Fibroblast of skin of right biceps (primary cell): ENCODE measurements around the gene SH3RF3.
A peak's percentile ranks its signal among the peaks of the same experiment; 100 is the strongest.
"Not testable (repeated sequence)": the region's sequence is repeated elsewhere in the genome, so short reads cannot be mapped to it uniquely, and the experiment has no call there.

Source experiments
- DNase-seq: peaks from one replicate; pipeline ENCODE4 v3.0.0-alpha.2; 2013

Gene SH3RF3

DNA sequence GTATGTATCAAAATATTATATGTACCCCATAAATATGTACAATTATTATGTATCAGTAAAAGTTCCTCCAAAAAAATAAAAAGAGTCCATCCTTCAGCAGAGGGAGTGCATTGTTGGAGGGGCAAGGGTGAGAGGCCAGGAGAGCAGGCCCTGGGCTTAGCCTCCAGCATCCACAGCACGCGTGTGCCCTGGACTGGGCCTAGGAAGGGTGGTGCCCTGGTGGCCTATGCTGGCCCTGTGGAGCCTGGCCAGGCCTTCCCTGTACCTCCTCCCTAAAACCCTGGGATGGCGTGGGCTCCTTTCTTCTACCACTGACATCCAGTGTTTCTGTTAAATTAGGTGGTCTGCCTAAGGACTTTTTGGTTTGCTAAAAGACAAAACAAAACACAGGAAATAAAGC lies 93.4 kb downstream of the SH3RF3 start:
- DNase-seq: no peak

DNA sequence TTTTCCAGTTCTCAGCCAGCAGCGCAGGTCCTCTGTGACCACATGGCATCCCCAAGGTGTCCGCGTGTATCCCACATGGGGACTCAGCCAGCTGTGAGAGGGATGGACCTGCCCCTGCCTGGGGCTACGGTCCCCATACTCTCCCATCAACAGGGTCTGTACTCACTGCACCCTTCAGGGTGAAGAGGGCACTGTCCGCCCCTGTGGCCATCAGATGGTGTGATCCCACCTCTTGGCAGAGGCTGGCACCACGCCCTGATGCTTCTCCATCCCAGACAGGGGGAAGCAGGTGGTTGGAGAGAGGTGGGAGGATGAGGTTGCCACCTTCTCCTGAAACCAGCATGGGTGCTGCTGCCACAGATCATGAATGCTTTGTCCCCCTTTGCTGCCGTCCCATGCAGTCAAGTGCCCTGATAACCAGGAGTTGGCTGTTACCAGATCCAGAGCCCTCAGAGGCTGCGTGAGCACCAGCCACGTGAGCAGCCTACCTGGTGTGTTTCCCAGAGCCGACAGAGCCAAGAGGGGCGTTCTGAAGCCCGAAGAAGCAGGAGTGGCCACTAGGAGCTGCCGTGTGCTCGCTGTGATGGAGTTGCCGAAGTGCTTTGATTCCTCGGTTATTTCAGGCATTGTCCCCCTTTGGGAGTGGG lies 93.9 kb downstream of the SH3RF3 start:
- DNase-seq: no peak

DNA sequence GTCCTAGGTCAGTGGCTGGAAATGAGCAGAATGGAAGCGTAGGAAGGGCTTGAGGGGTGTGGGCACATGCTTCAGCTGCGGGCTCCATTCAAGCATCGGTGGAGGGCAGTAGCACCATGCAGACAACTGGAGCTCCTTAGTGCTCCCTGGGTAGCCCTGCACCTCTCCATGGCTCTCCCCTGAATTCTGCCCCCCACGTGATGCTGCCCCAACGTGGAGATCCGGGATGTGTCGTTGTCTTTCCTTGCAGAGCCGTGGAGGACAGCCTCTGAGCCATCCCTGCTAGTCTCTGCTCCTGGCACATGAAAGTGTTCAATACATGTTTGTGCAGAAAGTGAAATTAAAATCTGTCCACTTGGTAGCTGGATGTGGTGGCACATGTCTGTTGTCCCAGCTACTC lies 94.5 kb downstream of the SH3RF3 start:
- DNase-seq: no peak

DNA sequence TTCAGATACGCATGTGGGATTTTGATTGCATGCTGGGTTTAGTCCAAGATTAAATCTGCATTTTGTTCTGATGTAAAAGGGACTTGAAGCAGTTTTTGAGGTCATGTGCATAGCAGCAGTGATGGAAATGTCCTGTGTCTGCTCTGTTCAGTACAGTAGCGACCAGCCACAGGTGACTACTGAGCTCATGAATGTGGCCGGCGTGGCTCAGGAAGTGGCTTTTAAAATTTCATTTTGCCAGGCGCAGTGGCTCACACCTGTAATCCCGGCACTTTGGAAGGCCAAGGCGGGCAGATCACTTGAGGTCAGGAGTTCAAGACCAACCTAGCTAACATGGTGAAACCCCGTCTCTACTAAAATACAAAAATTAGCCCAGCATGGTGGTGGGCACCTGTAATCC lies 95.3 kb downstream of the SH3RF3 start:
- not testable (repeated sequence) for DNase-seq

DNA sequence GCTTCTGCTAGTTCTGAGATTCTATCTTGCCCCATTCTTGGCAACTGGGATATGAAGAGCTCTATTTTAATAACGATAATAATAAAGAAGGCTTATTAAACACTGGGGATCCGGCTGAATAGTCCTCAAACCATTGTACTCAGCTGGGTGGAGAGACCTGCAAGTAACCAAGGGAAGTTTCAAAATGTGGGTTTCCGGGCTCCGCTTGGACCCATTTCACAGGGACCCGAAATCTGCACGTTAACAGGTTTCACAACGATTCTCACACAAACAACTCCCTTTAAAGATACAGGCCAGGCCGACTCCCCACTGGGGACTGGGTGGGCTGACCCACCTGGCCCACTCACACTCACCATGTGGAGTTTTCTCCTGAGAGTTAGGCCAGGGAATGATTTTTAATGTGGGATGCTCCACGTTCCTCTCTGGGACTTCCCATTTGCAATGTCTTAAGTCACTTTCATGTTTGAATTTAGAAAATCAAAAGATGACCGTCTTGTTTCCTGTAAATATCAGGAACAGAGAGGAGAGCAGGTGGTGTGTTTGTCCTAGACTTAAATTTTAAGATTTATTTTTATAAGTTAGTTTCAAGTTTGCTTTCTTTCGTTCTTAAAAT lies 96.3 kb downstream of the SH3RF3 start:
- no peak for DNase-seq

DNA sequence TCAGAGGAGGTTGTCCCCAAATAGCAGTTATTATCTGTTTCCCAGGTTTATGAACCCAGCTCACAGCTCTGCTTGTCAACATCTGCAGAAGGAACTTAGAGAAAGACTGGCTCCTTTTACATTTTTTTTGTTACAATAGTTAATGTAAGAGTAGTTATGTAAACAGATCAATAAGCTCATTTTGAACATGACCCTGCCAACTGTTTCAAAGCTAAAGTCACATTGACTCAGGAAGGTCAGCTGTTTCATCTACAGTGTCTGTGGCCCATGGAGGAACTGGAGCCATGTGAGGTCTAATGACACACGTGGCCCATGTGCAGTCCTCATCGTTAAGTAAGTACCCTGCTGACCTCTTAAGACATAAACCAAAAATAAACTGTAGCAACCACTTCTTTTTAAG lies 97.1 kb downstream of the SH3RF3 start:
- DNase-seq: no peak

DNA sequence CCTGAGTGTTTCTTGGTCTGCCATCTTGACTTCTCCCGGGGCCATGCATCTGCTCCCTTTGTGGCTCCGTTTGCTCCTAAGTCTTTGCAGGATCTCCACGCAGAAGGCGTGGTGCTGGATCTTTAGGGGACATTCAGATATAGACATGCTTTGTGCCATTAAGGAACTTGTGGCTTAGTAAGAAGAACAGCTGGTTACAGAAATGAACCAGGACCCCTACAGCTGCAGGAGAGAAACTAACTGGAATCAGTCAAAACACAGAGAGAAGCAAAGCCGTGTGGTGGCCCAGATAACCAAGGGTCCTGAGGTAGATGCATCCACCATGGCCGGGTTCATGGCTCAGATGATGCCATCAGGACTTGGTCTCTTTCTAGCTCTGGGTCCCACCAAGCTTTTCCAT lies 97.6 kb downstream of the SH3RF3 start:
- DNase-seq: no peak

DNA sequence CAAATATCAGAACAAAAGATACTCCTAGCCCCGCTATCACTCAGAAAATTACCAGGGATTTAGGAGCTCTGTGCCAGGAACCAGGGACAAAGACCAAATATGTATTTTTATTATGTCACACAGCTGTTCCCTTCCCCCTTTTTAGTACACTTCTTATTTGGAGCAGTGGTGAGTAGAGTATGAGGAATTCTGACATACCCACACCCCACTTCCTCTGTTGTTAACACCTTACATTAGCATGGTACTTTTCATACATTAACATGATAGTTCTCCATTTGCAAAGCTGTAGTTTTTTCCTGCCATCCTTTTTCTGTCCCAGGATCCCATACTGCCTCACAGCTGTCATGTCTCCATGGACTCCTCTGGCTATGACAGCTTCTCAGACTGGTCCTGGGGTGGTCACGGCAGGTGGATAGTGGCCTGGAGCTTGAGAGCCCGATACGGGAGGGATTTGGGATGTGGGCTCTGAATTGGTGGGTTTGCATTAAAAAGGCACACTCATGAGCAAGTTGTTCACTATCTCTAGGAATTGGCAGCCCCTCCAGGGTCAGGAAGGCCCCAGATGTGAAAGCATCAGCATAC lies 100.2 kb downstream of the SH3RF3 start:
- DNase-seq: peak; percentile 23

DNA sequence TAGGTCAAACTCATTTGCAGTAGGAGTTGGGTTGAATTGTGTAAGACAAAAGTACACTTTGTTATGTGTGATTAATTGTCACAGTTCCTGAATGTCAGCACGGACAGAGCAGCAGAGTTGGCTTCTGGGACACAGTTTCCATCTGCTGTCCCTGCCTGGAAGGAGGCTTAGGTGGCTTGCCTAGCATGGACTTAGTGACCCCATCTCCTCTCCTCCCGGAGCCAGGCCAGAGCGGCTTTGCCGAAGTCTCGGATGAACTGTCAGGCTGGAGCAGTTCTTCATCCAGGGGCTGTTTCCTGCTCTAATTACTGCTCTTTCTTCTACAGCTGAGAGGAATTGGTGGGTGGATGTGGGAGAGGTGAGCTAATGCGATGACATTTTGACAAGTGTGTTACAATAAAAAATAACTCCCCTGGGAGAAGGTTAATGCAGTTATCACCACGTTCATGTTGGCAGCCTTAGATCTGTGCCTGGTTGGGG lies 102.0 kb downstream of the SH3RF3 start:
- DNase-seq: peak; percentile 26

DNA sequence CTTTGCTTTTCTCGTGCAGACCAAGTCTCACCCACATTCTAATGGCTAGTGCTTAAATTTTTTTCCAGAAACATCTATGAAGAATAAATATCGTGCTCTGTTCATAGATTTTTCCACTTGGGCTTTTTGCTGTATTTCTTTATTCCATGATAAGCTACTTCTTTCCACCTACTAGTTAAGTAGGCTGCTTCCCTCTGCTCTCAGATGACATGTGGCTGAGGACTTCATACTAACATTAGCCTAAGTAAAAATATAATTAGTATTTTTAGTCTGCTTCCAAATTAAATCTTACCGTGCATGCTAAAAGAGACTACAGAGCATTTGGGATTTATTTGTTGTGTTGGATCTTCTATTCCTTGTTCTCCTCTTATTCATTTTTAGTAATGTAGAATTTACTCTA lies 102.4 kb downstream of the SH3RF3 start:
- no peak for DNase-seq

DNA sequence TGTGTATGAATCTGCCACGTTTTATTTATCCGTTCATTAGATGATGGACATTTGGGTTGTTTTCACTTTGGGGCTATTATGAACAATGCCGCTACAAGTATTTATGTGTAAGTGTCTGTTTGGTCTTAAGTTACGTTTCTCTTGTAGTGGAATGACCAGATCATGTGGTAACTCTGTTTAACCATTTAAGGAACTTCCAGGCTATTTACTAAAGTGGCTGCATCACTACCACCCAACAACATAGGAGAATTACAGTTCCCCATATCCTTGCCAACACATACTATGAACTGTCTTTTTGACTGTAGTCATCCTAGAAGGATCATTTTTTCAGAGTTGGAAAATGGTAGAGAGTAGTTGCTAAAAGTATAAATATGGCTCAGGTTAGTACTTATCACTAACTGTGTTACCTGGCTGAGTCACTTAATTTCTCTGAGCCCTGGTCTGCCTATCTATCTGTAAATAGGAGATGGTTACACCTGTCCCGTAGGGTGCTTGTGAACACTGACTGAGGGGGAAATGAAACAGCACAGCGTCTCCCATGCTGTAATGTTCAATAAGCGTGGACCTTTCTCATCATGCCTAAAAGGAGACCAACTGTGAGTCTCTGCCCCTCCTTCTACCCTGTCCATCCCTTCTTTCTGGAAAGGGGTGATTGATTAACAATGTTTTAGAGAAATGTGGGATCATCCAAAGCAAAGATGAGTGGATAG lies 103.1 kb downstream of the SH3RF3 start:
- DNase-seq: no peak

DNA sequence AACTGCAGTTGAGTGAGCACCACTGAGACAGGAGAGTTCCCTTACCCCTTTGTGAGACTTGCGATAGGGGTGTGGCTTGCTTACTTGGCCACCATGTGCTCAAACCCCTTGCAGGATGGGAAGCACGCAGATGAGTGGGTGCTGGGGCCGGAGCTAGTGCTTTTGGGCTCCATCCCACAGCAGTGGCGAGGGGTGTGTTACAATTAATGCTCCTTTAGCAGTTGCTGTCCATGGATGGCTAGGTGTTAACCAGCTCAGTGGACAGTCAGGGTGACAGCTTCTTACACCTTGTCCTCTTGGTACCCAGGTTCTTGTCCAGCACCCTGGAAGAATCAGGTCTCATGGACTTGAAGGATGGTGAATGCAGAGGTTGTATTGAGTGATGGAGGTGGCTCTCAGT lies 103.9 kb downstream of the SH3RF3 start:
- DNase-seq: no peak

DNA sequence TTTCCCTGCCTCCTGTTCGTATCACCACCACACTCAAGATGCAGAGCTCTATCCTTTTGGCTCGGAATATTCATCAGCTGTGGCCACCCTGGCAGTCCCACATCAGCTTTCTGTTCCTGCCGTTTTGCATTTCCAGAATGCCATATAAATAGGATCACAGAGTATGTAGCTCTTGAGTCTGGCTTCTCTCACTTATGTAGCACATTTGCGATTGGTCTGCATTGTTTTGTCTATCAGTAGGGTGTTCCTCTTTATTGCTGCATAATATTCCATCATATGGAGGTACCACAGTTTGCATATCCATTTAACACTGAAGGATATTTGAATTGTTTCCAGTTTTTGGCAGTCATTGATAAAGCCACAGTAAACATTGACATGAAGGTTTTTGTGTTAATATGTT lies 104.6 kb downstream of the SH3RF3 start:
- DNase-seq: no peak

DNA sequence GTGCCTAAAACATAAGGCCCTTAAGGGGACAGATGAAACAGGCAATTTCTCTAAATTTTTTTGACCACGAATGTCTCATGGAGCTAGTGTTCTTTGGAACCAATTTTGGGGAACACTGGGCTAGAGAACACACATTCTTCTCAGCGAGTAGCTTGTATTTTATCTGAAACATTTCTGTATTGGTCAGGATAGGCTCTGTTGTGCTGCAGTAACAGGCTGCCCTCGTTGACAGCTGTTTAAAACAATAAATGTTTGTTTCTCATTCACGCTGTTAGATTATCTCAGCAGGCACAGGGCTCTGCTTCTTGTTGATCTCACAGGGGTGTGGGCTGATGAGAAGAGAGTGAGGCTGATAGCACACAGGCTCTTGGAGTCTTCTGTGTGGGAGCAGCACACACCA lies 105.3 kb downstream of the SH3RF3 start:
- DNase-seq: no peak

DNA sequence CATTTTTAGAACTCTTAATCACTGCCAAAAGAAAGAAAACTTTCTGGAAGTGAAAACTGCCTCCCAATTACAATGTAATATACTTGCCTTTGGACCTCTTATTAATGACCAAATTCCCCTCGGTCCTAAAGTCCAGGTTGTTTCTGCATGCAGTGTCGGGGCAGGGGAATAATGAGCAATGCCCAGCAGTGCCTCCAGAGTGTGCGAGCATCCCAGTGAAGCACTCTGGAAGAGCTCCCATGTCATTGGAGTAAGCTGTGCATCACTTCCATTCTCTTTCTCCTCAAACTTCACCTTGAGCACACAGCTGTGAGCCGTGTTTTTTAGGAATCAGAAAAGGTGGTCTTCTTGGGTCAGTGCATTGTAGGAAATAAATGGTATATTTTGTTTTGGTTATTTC lies 107.1 kb downstream of the SH3RF3 start:
- no peak for DNase-seq

DNA sequence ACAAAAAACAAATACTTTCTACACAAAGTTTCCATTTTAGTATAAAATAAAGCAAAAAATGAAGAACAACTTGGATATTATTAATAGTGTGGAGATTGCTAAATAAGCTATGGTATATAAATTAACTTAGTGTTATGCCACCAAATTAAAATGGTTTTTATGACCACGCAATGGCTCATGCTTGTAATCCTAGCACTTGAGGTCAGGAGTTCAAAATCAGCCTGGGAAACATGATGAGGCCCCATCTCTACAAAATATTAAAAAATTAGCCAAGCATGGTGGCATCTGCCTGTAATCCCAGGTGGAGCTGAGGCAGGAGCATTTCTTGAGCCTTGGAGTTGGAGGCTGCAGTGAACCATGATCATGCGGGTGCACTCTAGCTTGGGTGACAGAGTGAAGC lies 108.8 kb downstream of the SH3RF3 start:
- no peak for DNase-seq

DNA sequence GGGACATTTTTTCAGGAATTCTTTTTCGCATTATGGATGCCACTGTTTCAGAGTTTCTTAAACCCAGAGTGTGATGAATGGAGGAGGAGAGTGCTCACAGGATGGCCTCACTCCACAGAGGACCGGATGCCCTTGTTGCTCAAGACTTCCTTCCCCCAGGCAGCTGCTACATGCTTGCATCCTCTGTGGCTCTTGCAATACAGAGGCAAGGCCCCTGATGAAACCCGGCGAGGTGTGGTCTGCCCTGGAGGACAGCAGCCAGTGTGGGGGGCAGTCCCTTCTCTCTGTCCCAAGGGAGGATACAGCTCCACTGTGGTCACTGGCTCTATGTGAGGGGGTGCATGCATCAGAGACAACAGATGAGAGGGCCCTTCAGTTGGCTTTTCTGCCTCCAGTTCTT lies 109.6 kb downstream of the SH3RF3 start:
- DNase-seq: peak; percentile 73

DNA sequence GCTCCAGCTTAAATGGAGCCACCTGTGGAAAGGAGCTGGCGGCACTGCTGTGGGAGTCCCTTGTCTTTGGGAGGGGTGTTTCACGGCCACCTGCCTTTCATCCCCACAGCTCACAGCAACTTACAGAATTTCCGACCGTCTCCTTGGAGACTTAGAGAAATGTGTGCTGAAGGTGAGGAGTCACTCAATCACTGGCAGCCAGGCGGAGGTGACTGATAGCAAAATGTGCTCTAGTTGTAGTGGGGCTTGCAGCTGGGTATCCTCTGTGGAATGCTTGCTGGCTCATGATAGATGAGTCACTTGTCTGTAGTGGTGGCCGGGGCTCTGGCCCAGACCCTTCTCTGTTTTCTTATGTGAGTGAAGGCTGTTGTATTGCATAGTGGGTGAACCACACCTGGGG lies 110.7 kb downstream of the SH3RF3 start:
- peak; percentile 79 for DNase-seq

DNA sequence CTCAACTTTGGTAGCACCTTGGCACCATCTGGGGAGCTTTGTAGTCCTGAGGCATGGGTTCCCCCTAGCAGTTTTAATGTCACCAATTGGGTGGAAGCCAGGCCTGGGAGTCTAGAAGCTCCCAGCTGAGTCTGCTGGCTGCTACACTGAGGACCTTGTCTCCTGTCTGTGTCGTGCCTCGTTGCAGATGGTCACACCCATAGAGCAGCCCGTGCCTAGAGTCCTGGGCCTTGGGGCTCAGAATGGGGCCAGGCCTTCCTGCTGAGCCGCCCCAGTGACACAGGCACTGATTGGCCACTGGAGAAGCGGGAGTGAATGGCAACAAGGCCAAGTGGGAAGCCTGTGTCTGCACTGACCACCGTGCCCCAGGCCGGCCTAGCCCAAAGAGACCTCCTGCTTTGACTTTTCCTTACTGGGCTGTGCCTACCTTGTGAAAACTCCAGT lies 113.2 kb downstream of the SH3RF3 start:
- peak; percentile 10 for DNase-seq

DNA sequence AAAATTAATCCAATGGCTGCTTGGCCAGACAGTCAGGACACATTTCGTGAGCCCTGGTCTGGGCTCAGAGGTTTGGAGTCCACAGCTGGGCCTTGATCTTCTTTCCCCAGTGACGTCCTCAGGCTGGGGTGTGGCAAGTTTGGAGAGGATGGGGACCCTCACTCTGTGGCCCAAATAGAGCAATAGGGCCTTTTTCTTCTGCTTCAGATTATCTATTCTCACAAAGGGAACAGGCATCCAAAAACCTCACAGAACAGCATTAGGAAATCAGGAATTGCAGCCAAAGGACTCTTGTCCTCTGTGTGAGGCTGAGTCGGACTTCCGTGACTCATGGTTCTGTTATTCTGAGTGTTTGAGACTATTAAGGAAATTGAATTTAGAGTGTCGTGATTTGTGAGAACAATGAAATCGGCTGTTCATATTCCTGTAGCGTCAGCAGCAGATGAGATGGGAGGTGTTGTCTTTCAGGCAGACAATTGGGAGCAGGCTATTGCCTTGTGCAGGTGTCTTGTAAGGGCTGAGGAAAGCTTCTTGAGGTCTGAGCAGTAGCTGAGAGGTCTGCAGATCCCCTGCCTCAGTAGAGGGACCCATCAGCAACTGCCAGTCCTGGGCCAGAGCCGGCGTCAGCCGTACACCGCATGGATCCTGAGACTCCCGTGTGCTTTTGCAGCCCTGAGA lies 113.8 kb downstream of the SH3RF3 start:
- DNase-seq: peak; percentile 92

DNA sequence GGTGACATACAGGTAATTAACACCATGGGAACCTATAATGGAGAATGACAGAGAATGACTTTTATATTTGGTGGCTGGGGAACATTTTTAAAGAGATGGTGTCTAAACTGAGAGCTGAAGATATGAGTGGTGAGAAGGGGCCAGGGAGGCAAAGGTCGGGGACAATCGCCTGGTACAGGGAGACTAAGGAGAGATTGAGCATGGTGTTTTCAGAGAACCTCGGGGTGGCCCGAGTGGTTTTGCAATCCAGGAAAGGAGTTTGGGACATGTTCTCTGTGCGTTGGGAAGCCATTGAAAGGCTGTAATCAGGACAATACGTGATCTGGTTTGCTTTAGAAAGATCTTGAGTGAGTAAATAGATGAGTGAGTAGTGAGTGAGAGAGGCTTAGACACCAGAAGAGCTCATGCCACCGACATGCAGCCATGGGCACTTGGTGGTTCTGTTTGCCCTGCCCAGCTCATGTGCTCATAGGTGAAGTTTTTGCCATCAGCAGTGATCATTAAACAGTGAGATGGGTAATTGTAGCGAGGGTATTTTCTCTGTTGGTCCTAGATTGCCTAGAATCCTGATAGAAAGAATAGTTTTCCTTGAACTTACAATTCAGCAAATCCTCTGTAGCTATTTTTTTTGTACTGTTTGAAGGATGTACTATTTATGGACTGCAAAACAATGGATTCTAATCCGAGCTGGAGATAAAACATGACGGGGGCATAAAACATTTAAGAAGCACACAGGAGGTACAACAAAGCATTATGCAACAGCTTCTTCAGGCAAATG lies 114.7 kb downstream of the SH3RF3 start:
- DNase-seq: no peak

DNA sequence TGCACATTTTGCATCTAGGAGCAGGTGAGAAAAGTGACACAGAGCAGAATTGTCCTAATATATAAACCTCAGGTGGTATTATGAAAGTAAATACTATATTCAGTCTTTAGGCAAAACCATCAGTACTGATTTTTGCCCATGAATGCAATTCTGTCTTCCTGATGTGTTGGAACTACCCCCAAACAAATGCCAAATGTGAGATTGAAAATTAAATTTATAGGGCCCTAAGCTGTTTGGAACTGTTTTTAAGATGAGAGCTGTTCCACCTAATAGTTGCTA lies 115.2 kb downstream of the SH3RF3 start:
- no peak for DNase-seq
